Brain pericyte (primary cell): ENCODE measurements around the gene SAMD4A.
"Not testable (repeated sequence)": the region's sequence is repeated elsewhere in the genome, so short reads cannot be mapped to it uniquely, and the experiment has no call there.

Experiments used
- DNase-seq: peaks from one replicate; pipeline ENCODE4 v3.0.0-alpha.2; 2012; ENCODE audit warnings: low read depth, low spot score

The SAMD4A gene

DNA sequence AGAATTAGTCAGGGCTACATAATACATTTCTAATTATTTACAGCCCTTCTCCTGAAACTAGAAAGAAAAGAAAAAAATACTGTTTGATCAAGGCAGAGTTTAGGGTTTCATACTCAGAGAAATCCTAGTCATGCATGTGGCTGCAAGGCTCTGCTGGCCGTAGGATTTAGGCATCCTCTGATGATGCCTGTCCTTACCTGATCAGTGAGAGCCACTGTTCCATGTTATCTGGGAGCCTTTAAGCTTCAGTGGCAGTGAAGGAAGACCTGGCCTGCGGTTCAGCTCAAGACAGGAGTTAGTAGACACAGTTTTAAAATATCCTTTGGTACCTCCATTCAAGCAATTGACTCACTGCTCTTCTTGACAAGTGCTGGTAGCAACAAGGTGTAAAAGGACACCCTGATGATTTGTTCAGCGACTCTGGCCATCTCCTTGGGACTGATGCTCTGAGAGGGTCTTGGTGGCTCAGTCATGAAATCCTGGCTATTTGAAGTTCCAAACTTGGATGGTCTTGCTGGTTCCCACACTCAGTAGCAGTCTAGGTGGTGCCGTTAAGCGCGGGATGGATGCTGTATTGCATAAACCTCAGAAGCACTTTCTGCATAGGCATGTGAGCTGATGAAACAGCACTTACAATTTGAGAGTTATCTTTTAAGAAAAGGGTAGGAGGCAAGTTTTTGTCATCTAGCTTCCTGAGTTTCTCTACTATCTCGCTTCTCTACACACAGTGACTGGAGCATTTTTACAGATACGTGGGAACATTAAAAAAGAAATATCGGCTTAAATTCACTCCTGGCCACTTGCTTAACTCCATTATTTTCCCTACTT lies 162.0 kb downstream of the SAMD4A start:
- no peak for DNase-seq

DNA sequence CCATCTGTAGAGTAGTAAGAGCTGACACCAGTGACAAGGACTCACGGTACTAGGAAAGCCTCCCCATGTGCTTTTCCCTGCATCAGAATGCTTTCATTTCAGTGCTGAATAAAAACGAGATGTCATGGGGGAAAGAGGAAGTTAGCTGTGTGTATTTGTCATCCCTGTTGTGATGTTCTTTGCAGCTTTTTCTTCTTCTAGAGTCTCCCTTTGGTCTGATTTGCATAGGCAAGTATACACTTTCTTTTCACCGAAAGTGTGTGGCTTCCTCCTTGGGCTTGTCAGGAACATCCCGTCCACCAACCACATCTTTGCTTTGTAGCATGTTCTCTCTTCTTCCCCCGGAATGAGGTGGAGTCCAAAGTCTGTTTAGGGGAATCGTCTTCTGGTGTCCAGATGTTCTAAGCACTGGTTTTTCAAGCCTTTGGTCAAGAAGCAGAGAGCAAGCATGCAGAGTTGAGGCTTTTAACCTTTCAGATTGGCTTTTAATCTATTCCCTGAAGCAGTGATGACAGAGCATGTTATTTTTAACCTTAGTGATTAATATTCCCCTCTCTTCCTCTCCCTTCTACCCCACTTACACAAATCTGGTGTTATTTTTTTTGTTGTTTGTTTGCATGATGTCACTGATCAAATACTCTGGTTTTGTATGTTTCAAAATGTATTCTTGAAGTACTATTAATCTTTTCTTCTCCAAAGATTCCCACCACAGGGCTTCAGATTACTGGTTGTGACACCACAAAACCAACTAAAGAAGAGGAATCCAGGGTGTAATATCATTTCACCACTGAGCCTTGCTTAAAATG lies 163.4 kb downstream of the SAMD4A start:
- no peak for DNase-seq

DNA sequence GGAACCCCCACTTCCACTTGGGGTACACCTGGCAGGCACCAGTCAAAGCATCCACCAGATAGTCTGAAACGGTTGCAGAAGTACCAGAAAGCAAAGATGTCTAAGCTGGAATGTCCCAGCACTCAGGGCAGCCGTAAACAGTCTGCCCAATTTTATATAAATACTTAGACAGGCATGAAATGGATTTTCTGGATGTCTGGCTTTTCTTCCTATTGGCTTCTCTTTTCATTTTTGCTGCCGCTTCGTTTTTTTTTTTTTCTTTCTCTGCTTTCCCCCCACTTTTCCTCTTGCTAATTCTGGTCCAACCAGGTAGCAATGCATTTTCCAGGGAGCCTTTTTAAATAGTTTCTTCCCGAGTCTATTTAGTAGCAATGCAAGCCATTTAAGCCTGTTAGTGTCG lies 168.0 kb downstream of the SAMD4A start:
- DNase-seq, result no peak

DNA sequence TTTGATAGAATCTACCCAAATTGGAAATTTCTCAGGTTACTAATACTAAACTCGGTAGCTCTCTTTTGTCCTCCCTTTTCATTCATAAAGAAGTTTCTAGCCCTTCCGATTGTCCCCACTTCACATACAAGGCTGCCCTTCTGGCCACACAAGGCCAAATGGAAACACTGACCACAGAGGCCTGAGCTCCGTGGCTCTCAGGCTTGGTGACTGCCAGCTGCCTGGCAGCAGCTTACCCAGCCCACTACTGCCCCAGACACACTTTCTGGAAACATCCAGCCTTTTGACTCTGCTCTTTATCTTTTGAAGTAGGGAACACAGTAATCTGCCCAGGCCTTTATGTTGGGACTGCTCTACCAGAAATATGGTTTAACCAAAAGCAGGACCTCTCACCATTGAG lies 168.5 kb downstream of the SAMD4A start:
- DNase-seq, result no peak

DNA sequence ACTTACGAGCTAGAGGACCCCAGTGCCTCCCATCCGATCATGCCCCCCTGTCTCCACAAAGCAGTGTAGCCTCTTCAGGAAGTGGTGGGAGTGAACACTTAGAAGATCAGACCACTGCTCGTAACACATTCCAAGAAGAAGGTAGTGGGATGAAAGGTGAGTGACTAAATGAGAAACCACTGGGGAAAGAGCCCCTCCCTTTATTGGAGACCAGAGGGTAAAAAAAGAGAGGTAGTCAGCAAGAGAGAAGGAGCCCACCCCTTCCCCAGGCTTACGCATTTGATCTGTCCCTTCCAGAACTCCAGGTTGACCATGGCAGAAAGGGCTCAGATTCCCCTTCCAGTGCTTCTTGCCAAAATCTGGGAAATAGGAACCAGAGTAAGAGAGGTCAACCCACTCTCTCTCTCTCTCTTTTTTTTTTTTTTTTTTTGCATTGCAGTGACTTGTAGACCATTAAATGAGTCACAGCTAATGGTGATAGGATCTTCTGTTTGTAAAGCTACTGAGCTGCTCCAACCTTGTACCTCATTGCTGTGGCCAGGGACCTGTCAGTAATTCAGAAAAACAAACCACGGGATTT lies 170.3 kb downstream of the SAMD4A start:
- no peak for DNase-seq

DNA sequence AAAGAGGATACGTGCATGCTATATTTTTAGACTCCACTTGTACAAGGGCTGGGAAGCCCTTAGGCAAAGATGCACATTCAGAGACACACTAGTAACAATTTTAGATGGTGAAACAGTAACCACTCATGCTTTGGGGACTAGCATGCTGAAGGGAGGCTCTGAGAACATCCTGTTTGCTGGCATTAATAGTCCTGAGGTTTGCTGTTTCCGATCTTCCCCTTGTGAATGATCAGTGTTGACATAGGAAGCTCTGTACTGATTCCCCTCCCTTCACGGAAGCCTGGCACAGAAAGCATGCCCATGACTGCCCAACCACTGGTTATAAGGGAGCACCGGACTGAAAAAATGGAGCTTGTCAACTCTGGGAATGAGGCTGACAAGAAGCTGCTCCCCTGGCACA lies 171.1 kb downstream of the SAMD4A start:
- no peak for DNase-seq

DNA sequence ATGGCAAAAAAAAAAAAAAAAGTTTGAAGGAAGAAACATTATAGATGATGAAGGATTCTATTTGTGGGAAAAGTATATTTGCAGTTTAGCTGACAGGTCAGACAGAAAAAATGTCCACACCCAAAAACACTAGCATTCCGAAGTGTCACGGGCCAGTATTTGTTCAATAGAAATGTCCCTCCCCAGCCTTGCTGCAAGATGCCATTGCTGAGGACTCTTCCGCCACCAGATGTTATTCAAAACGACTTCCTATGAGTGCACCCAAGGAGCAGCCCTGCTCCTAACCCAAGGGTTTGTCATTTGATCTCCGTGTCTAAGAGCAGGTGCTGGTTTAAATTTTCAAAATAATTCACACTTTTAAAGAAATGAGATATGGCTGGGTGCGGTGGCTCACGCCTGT lies 172.6 kb downstream of the SAMD4A start:
- DNase-seq, result no peak

DNA sequence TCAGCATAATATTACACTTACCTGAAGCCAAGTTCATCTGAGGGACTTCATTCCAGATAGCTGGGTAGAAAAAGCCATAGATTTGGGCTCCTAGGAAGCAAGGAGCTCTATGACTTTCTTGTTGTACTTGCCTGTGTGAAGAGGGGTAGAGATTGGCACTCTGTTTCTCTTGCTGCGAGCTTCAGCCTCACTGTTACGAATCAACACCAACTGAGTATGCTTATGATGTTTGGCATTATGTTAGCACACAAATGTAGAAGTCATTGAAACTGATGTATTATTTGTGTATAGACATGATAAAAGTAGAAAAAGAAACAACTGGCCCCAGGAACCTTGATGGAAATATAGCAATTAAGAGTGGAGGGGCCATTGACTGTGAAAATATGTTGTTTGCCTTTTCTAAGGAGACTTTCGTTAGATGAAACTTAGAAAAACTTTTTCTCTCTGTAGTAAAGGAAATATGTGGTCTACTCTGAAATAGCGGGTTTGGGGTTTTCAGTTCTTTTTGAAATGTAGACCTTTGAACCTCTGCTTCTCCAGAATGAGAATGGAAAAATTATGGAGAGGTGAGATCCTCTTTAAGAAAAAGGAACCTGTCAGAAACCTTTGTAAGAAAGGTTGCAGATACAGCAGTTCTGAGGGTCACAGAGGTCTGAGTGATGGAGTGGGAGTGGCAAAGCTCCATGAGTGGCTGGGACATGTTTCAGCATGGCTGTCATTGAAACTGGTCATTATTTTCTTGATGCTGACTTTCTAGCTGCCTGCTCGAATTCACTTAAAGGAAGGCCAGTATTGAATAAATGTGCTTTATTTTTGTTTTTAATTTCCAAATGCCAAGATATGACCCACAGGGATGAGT lies 175.8 kb downstream of the SAMD4A start:
- no peak for DNase-seq

DNA sequence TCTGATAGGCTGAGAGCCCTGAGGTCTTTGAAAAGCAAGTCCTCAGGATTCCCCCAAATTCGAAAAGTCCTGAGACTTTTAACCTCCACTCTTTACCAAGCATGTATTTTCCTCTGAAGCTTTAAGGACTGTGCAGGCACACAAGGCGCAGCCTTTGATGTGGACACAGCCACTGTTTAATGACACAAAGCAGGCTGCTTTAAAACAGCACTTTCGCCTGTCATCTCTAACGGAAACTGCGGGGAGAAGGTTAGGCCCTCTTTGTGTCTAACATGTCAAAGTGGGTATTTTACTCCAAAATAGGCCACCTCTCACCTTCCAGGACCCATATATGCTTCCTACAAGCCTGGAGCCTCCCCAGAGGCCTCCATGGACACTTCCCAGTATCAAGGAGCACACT lies 176.5 kb downstream of the SAMD4A start:
- DNase-seq, result no peak

DNA sequence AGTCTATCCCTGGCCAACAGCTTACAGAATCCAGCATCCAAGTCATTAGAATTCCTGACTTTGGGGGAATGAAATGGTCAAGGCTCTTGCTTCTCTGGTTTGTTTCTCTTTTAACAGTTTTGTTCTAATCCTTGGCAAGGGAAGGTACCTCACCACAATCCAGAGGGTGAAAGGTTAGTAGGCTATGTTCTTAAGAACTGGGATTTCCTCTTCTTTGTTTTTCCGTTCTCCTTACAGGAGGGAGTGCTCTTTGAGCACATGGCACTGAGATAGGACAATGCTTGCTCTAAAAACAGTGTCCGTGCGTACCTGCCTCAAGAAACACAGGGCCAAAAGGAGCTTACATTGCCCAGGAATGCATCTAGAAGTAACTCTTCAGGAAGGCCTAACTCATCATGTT lies 179.1 kb downstream of the SAMD4A start:
- no peak for DNase-seq

DNA sequence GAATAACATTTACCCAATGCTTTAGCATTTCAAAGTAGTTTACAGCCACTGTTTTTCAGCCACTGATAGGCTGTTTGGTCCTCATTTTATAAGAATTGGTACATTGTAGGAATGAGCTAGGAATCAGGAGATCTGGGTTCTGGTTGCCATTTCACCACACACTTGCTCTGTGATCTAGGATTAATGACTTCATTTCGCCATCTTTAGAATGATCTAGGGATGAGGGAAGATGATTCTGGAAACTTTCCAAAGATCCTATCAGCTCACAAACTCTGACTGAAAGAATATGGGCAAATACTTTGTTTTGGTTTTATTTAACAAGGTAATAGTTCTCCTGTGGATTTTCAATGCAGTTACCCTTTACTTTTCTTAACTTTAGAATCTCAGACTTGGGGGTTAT lies 180.7 kb downstream of the SAMD4A start:
- no peak for DNase-seq

DNA sequence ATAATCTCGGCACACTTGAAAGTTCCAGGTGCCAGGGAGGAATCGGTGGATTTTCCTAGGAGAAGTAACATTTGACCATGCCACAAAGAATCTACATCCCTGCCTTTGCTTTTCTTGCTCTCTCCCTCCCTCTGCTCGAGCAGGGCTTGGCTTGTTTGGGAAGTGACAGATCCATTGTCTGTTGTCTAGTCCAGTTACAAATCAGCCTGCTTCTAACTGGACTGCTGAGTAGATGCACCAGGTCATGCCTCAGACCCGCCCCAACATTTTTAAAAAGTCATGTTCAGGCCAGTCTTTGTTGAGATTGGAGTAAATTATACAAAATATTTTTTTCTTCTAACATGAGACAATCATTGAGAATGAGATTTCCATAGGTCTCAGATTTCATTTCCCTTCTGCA lies 182.3 kb downstream of the SAMD4A start:
- no peak for DNase-seq

DNA sequence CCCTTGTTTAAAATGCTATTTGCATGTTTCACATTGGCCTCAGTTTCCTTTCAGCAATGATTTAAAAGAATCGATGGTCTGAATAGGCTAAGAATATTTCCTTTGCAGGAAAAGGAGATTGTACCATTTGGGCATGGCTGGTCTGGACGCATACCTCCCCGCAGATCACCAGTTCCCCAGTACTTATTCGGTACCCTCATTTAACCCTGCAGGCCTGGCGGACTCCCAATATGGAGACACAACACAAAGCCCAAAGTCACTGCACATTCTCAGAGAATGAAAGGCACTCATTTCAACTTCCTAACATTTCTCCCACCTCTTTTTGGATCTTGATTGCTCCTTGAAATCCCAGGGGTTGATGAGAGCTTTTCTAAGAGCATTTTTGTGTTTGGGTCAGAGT lies 182.8 kb downstream of the SAMD4A start:
- DNase-seq, result no peak

DNA sequence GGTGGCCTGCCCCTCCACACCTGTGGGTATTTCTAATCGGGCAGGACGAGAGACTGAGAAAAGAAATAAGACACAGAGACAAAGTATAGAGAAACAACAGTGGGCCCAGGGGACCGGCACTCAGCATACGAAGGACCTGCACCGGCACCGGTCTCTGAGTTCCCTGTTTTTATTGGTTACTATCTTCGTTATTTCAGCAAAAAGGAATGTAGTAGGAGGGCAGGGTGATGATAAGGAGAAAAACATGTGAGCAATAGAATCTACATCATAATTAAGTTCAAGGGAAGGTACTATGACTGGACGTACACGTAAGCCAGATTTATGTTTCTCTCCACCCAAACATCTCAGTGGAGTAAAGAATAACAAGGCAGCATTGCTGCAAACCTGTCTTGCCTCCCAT lies 185.7 kb downstream of the SAMD4A start:
- DNase-seq, result not testable (repeated sequence)

DNA sequence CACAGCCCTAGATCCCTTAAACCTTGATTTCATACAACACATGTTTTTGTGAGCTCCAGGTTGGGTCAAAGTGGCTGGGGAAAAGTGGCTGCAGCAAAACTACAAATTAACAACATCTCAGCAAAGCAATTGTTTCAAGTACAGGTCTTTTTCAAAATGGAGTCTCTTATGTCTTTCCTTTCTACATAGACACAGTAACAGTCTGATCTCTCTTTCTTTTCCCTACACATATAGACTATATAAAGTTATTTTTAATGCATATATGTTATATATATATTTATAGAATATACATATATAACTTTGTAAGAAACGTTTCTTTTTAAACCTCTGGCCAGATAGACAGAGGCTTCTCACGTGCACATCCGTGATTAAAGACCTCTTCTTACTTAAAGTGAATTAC lies 186.5 kb downstream of the SAMD4A start:
- DNase-seq, result not testable (repeated sequence)

DNA sequence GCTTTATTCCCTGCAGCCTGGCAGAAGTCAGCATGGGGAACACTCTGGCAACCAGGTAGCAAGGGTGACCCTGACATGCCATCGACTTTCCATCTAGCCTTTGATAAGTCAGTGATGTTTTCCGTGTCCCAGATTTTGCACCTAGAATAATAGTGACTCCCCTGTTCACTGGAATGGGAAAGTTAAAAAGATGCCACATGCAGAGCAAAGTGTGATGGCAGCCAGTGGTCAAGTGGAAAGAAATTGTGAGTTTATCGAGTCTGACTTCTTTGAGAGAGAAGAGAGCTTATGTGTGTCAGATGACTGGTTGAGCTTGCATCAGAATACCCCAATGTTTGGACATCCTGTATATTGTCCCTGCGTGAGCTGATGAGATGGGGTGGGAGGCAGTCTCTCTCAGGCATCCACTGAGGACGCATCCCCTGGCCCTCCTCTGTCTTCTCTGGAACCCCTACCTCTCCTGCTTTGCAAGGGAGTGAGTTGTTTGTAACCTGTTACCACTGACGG lies 187.2 kb downstream of the SAMD4A start:
- DNase-seq, result no peak

DNA sequence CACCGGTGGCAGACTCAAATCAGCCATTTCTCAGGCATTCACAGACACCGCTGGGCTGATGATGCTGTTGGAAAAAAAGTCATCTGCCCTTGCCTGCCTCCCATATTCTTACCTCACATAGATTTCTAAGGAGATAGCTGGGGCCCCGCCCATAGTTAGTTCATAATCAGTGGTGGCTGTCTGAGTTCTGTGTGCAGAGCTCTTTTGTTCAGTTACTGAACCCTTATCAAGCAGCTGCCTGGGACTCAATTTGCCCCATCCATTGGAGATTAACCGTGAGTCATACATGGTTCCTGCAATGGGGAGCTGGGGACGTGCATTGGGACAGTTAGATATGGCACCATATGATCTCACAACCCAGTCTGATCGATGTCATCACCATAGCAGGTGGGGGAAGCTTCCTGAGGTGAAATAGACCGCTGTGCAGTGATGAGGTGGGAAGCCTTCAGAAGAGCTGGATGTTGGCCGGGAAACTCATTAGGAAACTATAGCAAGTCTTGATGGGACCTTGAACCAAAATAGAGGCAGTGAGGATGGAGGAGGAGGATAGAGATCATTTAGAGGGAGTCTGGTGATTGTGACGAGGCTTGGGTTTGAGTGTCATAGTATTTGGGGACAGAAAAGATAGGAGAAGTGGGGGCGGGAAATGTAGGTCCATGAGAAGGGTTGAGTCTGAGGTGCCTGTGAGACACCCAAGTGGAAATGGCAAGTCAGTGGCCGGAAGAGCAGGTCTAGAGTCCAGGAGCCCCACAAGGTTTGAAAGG lies 187.9 kb downstream of the SAMD4A start:
- no peak for DNase-seq

DNA sequence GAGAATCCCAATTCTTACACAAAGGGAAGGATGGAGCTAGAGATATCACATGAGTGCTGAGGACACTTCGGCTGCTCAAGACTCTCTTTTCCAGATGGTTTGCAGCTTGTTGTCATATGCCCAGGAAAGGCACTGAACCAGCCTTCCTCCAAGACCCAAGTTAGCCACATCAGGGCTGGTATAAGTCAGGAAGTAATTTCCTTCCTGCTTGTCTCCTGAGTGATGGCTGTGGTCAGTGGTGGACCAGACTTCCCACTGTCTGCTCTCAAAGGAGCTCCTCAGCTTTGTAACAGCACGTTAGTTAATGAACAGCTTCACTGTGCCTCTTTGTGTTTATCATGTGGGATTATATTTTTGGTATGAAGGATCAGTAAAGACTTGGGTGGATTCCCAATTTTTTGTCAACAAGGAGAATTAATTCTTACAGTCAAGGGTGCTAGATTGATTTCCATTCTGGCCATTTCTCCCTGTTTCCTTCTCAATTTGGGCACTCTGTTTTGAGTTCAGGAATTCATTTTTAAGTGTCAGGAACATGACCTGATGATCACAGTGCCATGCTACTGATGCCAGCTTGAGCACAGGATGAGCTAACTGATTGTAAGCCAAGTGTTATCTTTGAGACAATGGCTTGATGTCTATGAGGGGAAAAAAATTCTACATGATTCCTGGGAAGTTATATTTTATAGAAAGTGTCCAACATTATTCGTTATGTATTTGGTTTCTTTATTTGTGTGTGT lies 189.9 kb downstream of the SAMD4A start:
- DNase-seq, result no peak

DNA sequence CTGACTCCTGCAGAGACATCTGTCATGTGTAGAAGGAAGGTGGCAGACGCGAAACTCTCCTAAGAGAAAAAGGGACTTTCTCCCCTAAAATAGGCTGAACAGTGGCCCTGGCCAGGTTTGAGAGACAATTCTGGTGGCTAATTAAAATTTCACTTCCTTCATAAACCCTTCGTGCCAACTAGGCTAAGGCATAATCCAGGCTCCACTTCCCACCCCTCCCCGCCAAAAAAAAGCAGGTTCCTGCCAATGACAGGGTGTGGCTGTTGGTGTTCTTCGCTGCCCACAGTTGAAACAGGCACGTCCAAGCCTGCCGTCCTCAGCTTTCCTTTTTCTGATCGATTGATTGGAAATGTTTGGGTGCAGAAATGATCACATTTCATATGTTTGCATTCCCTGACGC lies 191.1 kb downstream of the SAMD4A start:
- DNase-seq, result no peak

DNA sequence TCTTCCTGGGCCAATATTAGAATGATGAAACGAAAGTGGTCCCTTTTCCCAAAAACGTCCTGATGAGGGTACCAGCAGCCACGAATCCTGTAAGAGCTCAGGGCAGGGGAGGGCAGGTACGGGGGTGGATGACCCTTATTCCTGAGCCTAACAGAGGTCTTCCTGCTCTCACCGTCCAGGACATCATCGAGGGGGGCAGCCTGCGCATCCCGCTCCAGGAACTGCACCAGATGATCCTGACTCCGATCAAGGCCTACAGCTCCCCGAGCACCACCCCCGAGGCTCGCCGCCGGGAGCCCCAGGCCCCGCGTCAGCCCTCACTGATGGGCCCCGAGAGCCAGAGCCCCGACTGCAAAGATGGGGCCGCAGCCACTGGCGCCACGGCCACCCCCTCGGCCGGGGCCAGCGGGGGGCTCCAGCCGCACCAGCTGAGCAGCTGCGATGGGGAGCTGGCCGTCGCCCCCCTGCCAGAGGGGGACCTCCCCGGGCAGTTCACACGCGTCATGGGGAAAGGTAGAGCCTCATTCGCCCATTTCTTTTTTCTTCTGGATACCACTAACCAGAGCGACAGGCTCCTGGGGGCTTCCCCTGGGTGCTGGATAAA lies 193.2 kb downstream of the SAMD4A start:
- DNase-seq, result no peak
